Endothelial cell of umbilical vein (primary cell): ENCODE results near the gene SPATA33. TPM values are rescaled to one million over a fixed set of nuclear protein-coding genes. Genes with fewer than 3 reads are reported as not detected.

Experiments used
- BruUV-seq: library from RNA; stranded (reverse); fragments of 400-500 nt; replicated peaks from 2 replicates; lab custom pipeline; 2021; lab: Mats Ljungman, UMichigan
- CTCF ChIA-PET: fragments of 300-600, 350-600 bp; sonication (Branson Sonifier 250); formaldehyde crosslinking; loops from one replicate; lab custom pipeline; 2021; ENCODE audit warnings: antibody characterized with exemption, inconsistent platforms; lab: Charles Lee
- POLR2A ChIA-PET: fragments of 300-600, 350-600 bp; sonication (Branson Sonifier 250); formaldehyde crosslinking; loops from one replicate; lab custom pipeline; 2021; ENCODE audit warnings: antibody characterized with exemption, inconsistent platforms; lab: Charles Lee
- DNase-seq: peaks from one replicate; pipeline ENCODE4 v3.0.0-alpha.2; 2011; ENCODE audit warnings: low read depth, low spot score
- FAIRE-seq: peaks from 2 replicates; lab custom pipeline; 2011; peaks lifted over from hg19 to GRCh38; lab: Jason Lieb, UNC
- H2AFZ ChIP-seq: 2 replicates; pipeline ENCODE4 v1.6.0; 2012; ENCODE audit warnings: low read depth, low read length, control low read depth, inconsistent platforms
- H3K27ac ChIP-seq: 2 replicates; pipeline ENCODE4 v1.5.1; 2011; ENCODE audit warnings: low read depth, mild to moderate bottlenecking, control low read depth, low read length, moderate library complexity; ENCODE audit not compliant: insufficient read depth
- H3K27me3 ChIP-seq, 2 experiments: 2 replicates each; pipeline versions ENCODE4 v1.6.0 to v1.6.1; 2011; ENCODE audit warnings: low read length in 2 of 2, mixed read lengths in 1 of 2; ENCODE audit not compliant: control insufficient read depth in 2 of 2, insufficient read depth in 2 of 2
- H3K36me3 ChIP-seq, 2 experiments: 2 replicates in 1 of 2; 3 replicates in 1 of 2; pipeline ENCODE4 v1.5.1; 2011; ENCODE audit warnings: low read length in 2 of 2, mild to moderate bottlenecking in 1 of 2, moderate library complexity in 1 of 2; ENCODE audit not compliant: control insufficient read depth in 2 of 2, insufficient read depth in 2 of 2; ENCODE audit errors: extremely low read depth in 1 of 2
- H3K4me1 ChIP-seq: 3 replicates; pipeline ENCODE4 v1.5.1; 2011; ENCODE audit warnings: mild to moderate bottlenecking, low read length; ENCODE audit not compliant: control insufficient read depth, insufficient read depth; ENCODE audit errors: extremely low read depth
- H3K4me2 ChIP-seq: 2 replicates; pipeline ENCODE4 v1.6.1; 2011; ENCODE audit warnings: low read length, control low read depth, mixed read lengths; ENCODE audit not compliant: insufficient read depth
- H3K4me3 ChIP-seq, 3 experiments: fragments of 200-600 bp in 1 of 3; sonication (generic), shearing (Covaris generic) in 1 of 3; replicated peaks in 1 of 3; 2 replicates each; pipeline ENCODE4 v1.5.1; 2011 to 2016; ENCODE audit warnings: control low read depth in 3 of 3, low read length in 3 of 3, mild to moderate bottlenecking in 2 of 3, inconsistent platforms in 1 of 3, low read depth in 1 of 3, moderate library complexity in 1 of 3; ENCODE audit not compliant: insufficient read depth in 1 of 3
- H3K79me2 ChIP-seq: 2 replicates; pipeline ENCODE4 v1.6.0; 2012; ENCODE audit warnings: low read length, inconsistent platforms; ENCODE audit not compliant: control insufficient read depth, insufficient read depth
- H3K9ac ChIP-seq: replicated peaks from 2 replicates; pipeline ENCODE3; 2011; ENCODE audit warnings: low read length, control low read depth; ENCODE audit not compliant: insufficient read depth; ENCODE audit errors: extremely low read depth
- H3K9me1 ChIP-seq: replicated peaks from 3 replicates; pipeline ENCODE4 v1.6.0; 2011; ENCODE audit warnings: mild to moderate bottlenecking, low read length; ENCODE audit not compliant: control insufficient read depth, insufficient read depth; ENCODE audit errors: extremely low read depth
- H3K9me3 ChIP-seq: replicated peaks from 2 replicates; pipeline ENCODE4 v1.5.1; 2012; ENCODE audit warnings: low read length, inconsistent platforms; ENCODE audit not compliant: control insufficient read depth, insufficient read depth
- H4K20me1 ChIP-seq: replicated peaks from 2 replicates; pipeline ENCODE3; 2011; ENCODE audit warnings: mild to moderate bottlenecking, low read length; ENCODE audit not compliant: control insufficient read depth, insufficient read depth; ENCODE audit errors: extremely low read depth
- CTCF ChIP-seq, 2 donors: IDR thresholded peaks; 1 replicate in 1 of 2; 2 replicates in 1 of 2; pipeline ENCODE4 v1.5.1; 2011; ENCODE audit warnings: low read length in 2 of 2, mild to moderate bottlenecking in 2 of 2, moderate library complexity in 2 of 2, control low read depth in 1 of 2, inconsistent platforms in 1 of 2, low read depth in 1 of 2; ENCODE audit not compliant: insufficient read depth in 1 of 2; ENCODE audit errors: extremely low read depth in 1 of 2
- EZH2 ChIP-seq: IDR thresholded peaks from 2 replicates; pipeline ENCODE4 v1.6.1; 2012; ENCODE audit warnings: borderline replicate concordance, low read depth, mild to moderate bottlenecking, moderate library complexity, low read length, inconsistent platforms; ENCODE audit not compliant: severe bottlenecking
- FOS ChIP-seq: IDR thresholded peaks from 2 replicates; pipeline ENCODE4 v1.6.1; 2011; ENCODE audit warnings: mild to moderate bottlenecking, low read length, moderate library complexity, borderline replicate concordance; ENCODE audit not compliant: insufficient read depth
- GATA2 ChIP-seq: IDR thresholded peaks from 2 replicates; pipeline ENCODE4 v1.7.0; 2011; ENCODE audit warnings: low read depth, mild to moderate bottlenecking, moderate library complexity, mixed read lengths, low read length; ENCODE audit not compliant: insufficient read length, insufficient read depth
- JUN ChIP-seq: IDR thresholded peaks from 2 replicates; pipeline ENCODE4 v1.6.1; 2011; ENCODE audit warnings: borderline replicate concordance, low read depth; ENCODE audit not compliant: insufficient read length, insufficient read depth
- MAX ChIP-seq: IDR thresholded peaks from 2 replicates; pipeline ENCODE4 v1.6.1; 2011; ENCODE audit not compliant: insufficient read depth, insufficient read length
- MYC ChIP-seq: IDR thresholded peaks from one replicate; pipeline ENCODE4 v1.6.1; 2011; ENCODE audit warnings: mild to moderate bottlenecking, low read depth, low read length
- POLR2A ChIP-seq: IDR thresholded peaks from 2 replicates; pipeline ENCODE4 v1.6.1; 2012; ENCODE audit warnings: low read depth, mild to moderate bottlenecking, control low read depth, low read length
- POLR2AphosphoS5 ChIP-seq: IDR thresholded peaks from 2 replicates; pipeline ENCODE4 v1.6.1; 2012; ENCODE audit warnings: low read depth, mild to moderate bottlenecking, control low read depth, low read length, moderate library complexity; ENCODE audit not compliant: insufficient read depth
- dilution Hi-C: fragments of 300-500 bp; cut with MboI; formaldehyde crosslinking; loops from one replicate; pipeline ENCODE4 v1.15.0; 2019; ENCODE audit warnings: low sequenced_read_pairs; ENCODE audit not compliant: extremely low pct_ligation_motif_present
- intact Hi-C: fragments of 100-400 bp; cut with micrococcal nuclease; formaldehyde crosslinking; loops from one replicate; pipeline ENCODE4 v1.10.0; 2022
- polyA plus RNA-seq, 4 experiments: library from polyadenylated mRNA; depleted of rRNA in 3 of 4; stranded (reverse) in 3 of 4; unstranded in 1 of 4; fragments of >200 nt; gene quantifications; 2 replicates each; pipeline versions ENCODE4 v1.2.1 to v1.2.3, GENCODE V29; 2011 to 2012; ENCODE audit warnings: missing spikeins in 1 of 4
- total RNA-seq: library from RNA; stranded (reverse); gene quantifications from 2 replicates; pipeline ENCODE4 v1.2.3, GENCODE V29; 2021

SPATA33 gene
- total and polyA plus RNA-seq, 2 donors (not counting 3 experiments of a cell fraction or from before 2014, with no cell fraction given), result 3.5 to 11.4 TPM

- CTCF ChIA-PET, result interaction anchor here (2.0 kb wide), 1 partner anchor 39 kb away, joined by 5 read pairs; no protein-coding TSS in a partner anchor
- Histone ChIP-seq H3K4me1 (peaks cover 12% of the 10 kb centered on the region), H3K4me2 (no peak overlapping the region), H3K27me3 (no peaks in the 10 kb centered on the region), H3K9me3 (no peaks in the 10 kb centered on the region), H2AFZ (no peak overlapping the region), H3K79me2 (peaks cover 38% of the 10 kb centered on the region), H4K20me1 (no peaks in the 10 kb centered on the region), H3K27ac (no peak overlapping the region), H3K4me3 (no peak overlapping the region), H3K9me1 (no peaks in the 10 kb centered on the region), H3K36me3 (peaks cover 0 to 13% of the 10 kb centered on the region in 2 experiments), H3K9ac (no peak overlapping the region)
- BruUV-seq, result no TSS peak
- dilution Hi-C loops, result no loop called here
- POLR2A ChIA-PET, result no interaction called here
- FAIRE-seq (no peak), DNase-seq (no peak)
- intact Hi-C loops, result no loop called here
- TF ChIP-seq MYC (no peak), FOS (no peak), POLR2A (no peak), JUN (no peak), CTCF (IDR thresholded peaks at IDR 0.05; ENCODE audit: extremely low read depth in 1 of 2, insufficient read depth in 1 of 2, low read depth in 1 of 2, low read length in 2 of 2) (no peak), POLR2AphosphoS5 (no peak), GATA2 (no peak), EZH2 (no peak), MAX (no peak)
Measured at GRCh38 chr16:89653656-89654295, 3.9 kb upstream of the SPATA33 start.
